Measurements from ENCODE around the gene TAF1B. TPM values are rescaled to one million over a fixed set of nuclear protein-coding genes. Genes with fewer than 3 reads are reported as not detected.

Gene TAF1B
- total and polyA plus RNA-seq, 2 donors (not counting 3 experiments of a cell fraction or from before 2014, with no cell fraction given): 6.3 to 29.4 TPM

GRCh38 chr2:9847140-9847539 lies 3.9 kb downstream of the TAF1B start:
- Histone ChIP-seq H4K20me1 (replicated peaks; ENCODE audit: control insufficient read depth, extremely low read depth, insufficient read depth, low read length) (no peaks in the 10 kb centered on the region), H2AFZ (ENCODE audit: low read depth, low read length) (no peak overlapping the region), H3K9ac (replicated peaks; ENCODE audit: extremely low read depth, insufficient read depth, low read length) (no peak overlapping the region), H3K36me3 (ENCODE audit: control insufficient read depth in 2 of 2, extremely low read depth in 1 of 2, insufficient read depth in 2 of 2, low read length in 2 of 2) (peaks cover 10 to 20% of the 10 kb centered on the region in 2 experiments), H3K4me1 (ENCODE audit: control insufficient read depth, extremely low read depth, insufficient read depth, low read length) (peaks cover 28% of the 10 kb centered on the region), H3K27me3 (ENCODE audit: control insufficient read depth in 2 of 2, insufficient read depth in 2 of 2, low read length in 2 of 2) (no peaks in the 10 kb centered on the region), H3K79me2 (ENCODE audit: control insufficient read depth, insufficient read depth, low read length) (peaks cover 45% of the 10 kb centered on the region), H3K4me3 (replicated peaks in 1 of 3; ENCODE audit: insufficient read depth in 1 of 3, low read depth in 1 of 3, low read length in 3 of 3) (no peak overlapping the region), H3K4me2 (ENCODE audit: insufficient read depth, low read length) (no peak overlapping the region), H3K9me3 (replicated peaks; ENCODE audit: control insufficient read depth, insufficient read depth, low read length) (no peaks in the 10 kb centered on the region), H3K9me1 (replicated peaks; ENCODE audit: control insufficient read depth, extremely low read depth, insufficient read depth, low read length) (no peaks in the 10 kb centered on the region), H3K27ac (ENCODE audit: insufficient read depth, low read depth, low read length) (no peak overlapping the region)
- CTCF ChIA-PET: interaction anchor here (0.6 to 1.6 kb wide), 6 partner anchors 9 to 137 kb away, joined by 3 to 8 read pairs (median 4); no protein-coding TSS in a partner anchor
- intact Hi-C loops (cut with micrococcal nuclease): no loop called here
- DNase-seq (ENCODE audit: low read depth, low spot score): no peak
- POLR2A ChIA-PET: no interaction called here
- FAIRE-seq: no peak
- no TSS peak for BruUV-seq (replicated peaks)
- dilution Hi-C loops (cut with MboI; ENCODE audit: extremely low pct_ligation_motif_present, low sequenced_read_pairs): no loop called here
- no peak for TF ChIP-seq JUN (IDR thresholded peaks at IDR 0.05; ENCODE audit: borderline replicate concordance, insufficient read depth, insufficient read length, low read depth)
- no peak for TF ChIP-seq POLR2AphosphoS5 (IDR thresholded peaks at IDR 0.05; ENCODE audit: insufficient read depth, low read depth, low read length)
- TF ChIP-seq FOS (IDR thresholded peaks at IDR 0.05; ENCODE audit: borderline replicate concordance, insufficient read depth, low read length): no peak
- TF ChIP-seq POLR2A (IDR thresholded peaks at IDR 0.05; ENCODE audit: low read depth, low read length): no peak
- TF ChIP-seq CTCF (IDR thresholded peaks at IDR 0.05; ENCODE audit: extremely low read depth in 1 of 2, insufficient read depth in 1 of 2, low read depth in 1 of 2, low read length in 2 of 2): no peak
- no peak for TF ChIP-seq GATA2 (IDR thresholded peaks at IDR 0.05; ENCODE audit: insufficient read depth, insufficient read length, low read depth, low read length)
- TF ChIP-seq EZH2 (IDR thresholded peaks at IDR 0.05; ENCODE audit: borderline replicate concordance, low read depth, low read length, severe bottlenecking): no peak
- no peak for TF ChIP-seq MYC (IDR thresholded peaks at IDR 0.05; ENCODE audit: low read depth, low read length)
- TF ChIP-seq MAX (IDR thresholded peaks at IDR 0.05; ENCODE audit: insufficient read depth, insufficient read length): no peak

All from endothelial cell of umbilical vein (primary cell).